Aorta (tissue), 5 donors: ENCODE data around the gene TSPAN4. TPM values are rescaled to one million over a fixed set of nuclear protein-coding genes. Genes with fewer than 3 reads are reported as not detected.

Experiments used
- ATAC-seq: fragments of 200-7000 bp; cut with Tn5 transposase; one replicate; pipeline ENCODE4 v1.9.1; 2022; ENCODE audit warnings: moderate library complexity; ENCODE audit not compliant: low FRiP score
- DNase-seq, 2 donors: peaks; one replicate each; pipeline ENCODE4 v3.0.0-alpha.2; 2020
- H3K27ac ChIP-seq, 2 donors: one replicate each; pipeline ENCODE4 v1.5.1; 2013; ENCODE audit warnings: low read length in 2 of 2, mild to moderate bottlenecking in 2 of 2, moderate library complexity in 2 of 2, control low read depth in 1 of 2, inconsistent platforms in 1 of 2, low read depth in 1 of 2
- H3K27me3 ChIP-seq, 2 donors: one replicate each; pipeline ENCODE4 v1.6.1; 2013; ENCODE audit warnings: control low read depth in 1 of 2, low read length in 1 of 2, mild to moderate bottlenecking in 1 of 2, moderate library complexity in 1 of 2; ENCODE audit not compliant: insufficient read depth in 2 of 2, control insufficient read depth in 1 of 2
- H3K36me3 ChIP-seq, 2 donors: one replicate each; pipeline ENCODE4 v1.6.1; 2013; ENCODE audit warnings: control low read depth in 1 of 2, low read length in 1 of 2, mild to moderate bottlenecking in 1 of 2; ENCODE audit not compliant: insufficient read depth in 2 of 2, control insufficient read depth in 1 of 2
- H3K4me1 ChIP-seq, 2 donors: one replicate each; pipeline ENCODE4 v1.6.1; 2013; ENCODE audit warnings: low read length in 2 of 2, control low read depth in 1 of 2, mild to moderate bottlenecking in 1 of 2, moderate library complexity in 1 of 2; ENCODE audit not compliant: insufficient read depth in 2 of 2, control insufficient read depth in 1 of 2
- H3K4me3 ChIP-seq, 2 donors: one replicate each; pipeline ENCODE4 v1.5.1; 2013; ENCODE audit warnings: low read length in 2 of 2, control low read depth in 1 of 2, mild to moderate bottlenecking in 1 of 2
- H3K9me3 ChIP-seq: one replicate; pipeline ENCODE4 v1.6.1; 2013; ENCODE audit warnings: mild to moderate bottlenecking, low read length; ENCODE audit not compliant: control insufficient read depth
- WGBS, 2 donors: extraction: QIAGEN DNeasy Blood & Tissue Kit; methylation state at CpG; one replicate each; pipeline ENCODE4 v1.1.7; 2013; 5-methylcytosine and 5-hydroxymethylcytosine counted together
- intact Hi-C, 2 donors: fragments of 100-400 bp; cut with DNase I; formaldehyde crosslinking; loops; one replicate each; pipeline versions ENCODE4 v1.14.2 to v1.15.0; 2022
- polyA plus RNA-seq, 2 donors: library from polyadenylated mRNA; stranded (reverse); fragments of 200-250 nt; gene quantifications; one replicate each; pipeline ENCODE4 v1.2.3, GENCODE V29; 2013
- total RNA-seq, 2 donors: library from RNA; stranded (reverse); fragmentation: NEBNext Ultra II Directional; extraction: Animal tissue kit (Norgen Biotek cat#: 25700); gene quantifications; one replicate each; pipeline ENCODE4 v1.2.1, GENCODE V29; 2021
- donor health status: healthy with polysubstance abuse.
- donor health status: Bipolar disorder and iron deficiency.
- donor health status: DM: no; HTN: no; CAD: no.
- donor health status: DM: no; HTN: no; CAD: no.
- donor health status: DM: yes; HTN: yes; CAD: no.

The TSPAN4 gene
- total and polyA plus RNA-seq, 4 donors = 28.4 to 95.1 (median 61.0) TPM

- 1% methylated on average over 21 to 25 of the region's 25 CpGs for WGBS, 2 donors
- Histone ChIP-seq H3K9me3 (no peaks in the 10 kb centered on the region), H3K27ac (peak overlapping the region; percentile 15 to 69), H3K4me3 (peak overlapping the region; percentile 31 to 73), H3K27me3 (peaks cover 0 to 2% of the 10 kb centered on the region in 2 donors), H3K36me3 (no peaks in the 10 kb centered on the region), H3K4me1 (no peaks in the 10 kb centered on the region)
- peak; percentile 96 to 98 for DNase-seq
- intact Hi-C loops = no loop called here
- ATAC-seq = peak; percentile 75
Observed at GRCh38 chr11:843818-844692, 1.4 kb downstream of the TSPAN4 start.

GRCh38 chr11:844693-845644 is 2.3 kb downstream of the TSPAN4 start:
- peak; percentile 75 for ATAC-seq
- Histone ChIP-seq H3K4me1 (no peaks in the 10 kb centered on the region), H3K27ac (peak overlapping the region; percentile 15 to 53), H3K4me3 (peak overlapping the region in 1 of 2 donors; percentile 31), H3K36me3 (no peaks in the 10 kb centered on the region), H3K9me3 (no peaks in the 10 kb centered on the region), H3K27me3 (peaks cover 0 to 2% of the 10 kb centered on the region in 2 donors)
- intact Hi-C loops = loop anchor here (5.0 kb wide), 2 partner anchors 67 to 202 kb away; partner anchors contain the start of gene CHID1 (in 1 of the 2)
- DNase-seq = peak; percentile 93 to 96
- 12 to 13% methylated on average over 29 to 31 of the region's 31 CpGs for WGBS, 2 donors

- H3K4me1 ChIP-seq = no peaks in the 10 kb centered on the region
- intact Hi-C loops = loop anchor here (5.0 kb wide), 2 partner anchors 66 to 201 kb away; partner anchors contain the start of gene CHID1 (in 1 of the 2)
- H3K9me3 ChIP-seq = no peaks in the 10 kb centered on the region
- H3K36me3 ChIP-seq = no peaks in the 10 kb centered on the region
- ATAC-seq (no peak), DNase-seq (no peak)
- 20% methylated on average over 8 of the region's 8 CpGs for WGBS, 2 donors
- H3K27me3 ChIP-seq = peaks cover 0 to 2% of the 10 kb centered on the region in 2 donors
- no peak overlapping the region for H3K4me3 ChIP-seq
- H3K27ac ChIP-seq = no peak overlapping the region
Observed at GRCh38 chr11:845872-846495, 3.3 kb downstream of the TSPAN4 start.

GRCh38 chr11:846496-847098 is 3.9 kb downstream of the TSPAN4 start:
- Histone ChIP-seq H3K9me3 (no peaks in the 10 kb centered on the region), H3K4me1 (no peaks in the 10 kb centered on the region), H3K27me3 (peaks cover 0 to 2% of the 10 kb centered on the region in 2 donors), H3K27ac (no peak overlapping the region), H3K36me3 (no peaks in the 10 kb centered on the region), H3K4me3 (no peak overlapping the region)
- intact Hi-C loops = loop anchor here (5.0 kb wide), 2 partner anchors 66 to 201 kb away; partner anchors contain the start of gene CHID1 (in 1 of the 2)
- WGBS, 2 donors = 57 to 60% methylated on average over 11 of the region's 11 CpGs
- ATAC-seq = no peak
- DNase-seq = no peak

GRCh38 chr11:847876-848275 is 5.2 kb downstream of the TSPAN4 start:
- no peak overlapping the region for H3K27ac ChIP-seq
- 87 to 90% methylated on average over 17 to 18 of the region's 18 CpGs for WGBS, 2 donors
- H3K9me3 ChIP-seq = no peaks in the 10 kb centered on the region
- H3K27me3 ChIP-seq = no peaks in the 10 kb centered on the region
- no peak overlapping the region for H3K4me3 ChIP-seq
- no peaks in the 10 kb centered on the region for H3K36me3 ChIP-seq
- DNase-seq = no peak
- no peaks in the 10 kb centered on the region for H3K4me1 ChIP-seq
- ATAC-seq = no peak
- intact Hi-C loops = loop anchor here (2.0 to 5.0 kb wide), 3 partner anchors 64 to 203 kb away; partner anchors contain the start of gene CHID1 (in 1 of the 2)

GRCh38 chr11:848380-848931 is 5.8 kb downstream of the TSPAN4 start:
- H3K9me3 ChIP-seq = no peaks in the 10 kb centered on the region
- intact Hi-C loops = loop anchor here (2.0 to 5.0 kb wide), 3 partner anchors 64 to 202 kb away; partner anchors contain the start of gene CHID1 (in 1 of the 2)
- H3K4me1 ChIP-seq = no peaks in the 10 kb centered on the region
- no peaks in the 10 kb centered on the region for H3K27me3 ChIP-seq
- DNase-seq (peak in 1 of 2 donors; percentile 88), ATAC-seq (no peak)
- no peaks in the 10 kb centered on the region for H3K36me3 ChIP-seq
- WGBS, 2 donors = 36 to 39% methylated on average over 13 to 14 of the region's 14 CpGs
- no peak overlapping the region for H3K27ac ChIP-seq
- H3K4me3 ChIP-seq = no peak overlapping the region

- no peaks in the 10 kb centered on the region for H3K4me1 ChIP-seq
- H3K4me3 ChIP-seq = peak overlapping the region; percentile 23 to 42
- ATAC-seq (no peak), DNase-seq (no peak)
- no peaks in the 10 kb centered on the region for H3K9me3 ChIP-seq
- 5 to 7% methylated on average over 54 to 71 of the region's 71 CpGs for WGBS, 2 donors
- H3K27ac ChIP-seq = no peak overlapping the region
- intact Hi-C loops = loop anchor here (2.0 to 5.0 kb wide), 3 partner anchors 63 to 202 kb away; partner anchors contain the start of gene CHID1 (in 1 of the 2)
- H3K27me3 ChIP-seq = no peaks in the 10 kb centered on the region
- no peaks in the 10 kb centered on the region for H3K36me3 ChIP-seq
Observed at GRCh38 chr11:849104-849824, 6.6 kb downstream of the TSPAN4 start.
